Stimulated activated CD4-positive, alpha-beta T cell treated with anti-CD3 and anti-CD28 coated beads, Interleukin-12 subunit alpha, Interleukin-12 subunit beta, amount 100 ng/mL, for 4 hours (primary cell): ENCODE data around the gene ETV6.

ENCODE experiments used
- DNase-seq: peaks from one replicate; pipeline ENCODE4 v3.0.0-alpha.2; 2020

ETV6 gene

DNA sequence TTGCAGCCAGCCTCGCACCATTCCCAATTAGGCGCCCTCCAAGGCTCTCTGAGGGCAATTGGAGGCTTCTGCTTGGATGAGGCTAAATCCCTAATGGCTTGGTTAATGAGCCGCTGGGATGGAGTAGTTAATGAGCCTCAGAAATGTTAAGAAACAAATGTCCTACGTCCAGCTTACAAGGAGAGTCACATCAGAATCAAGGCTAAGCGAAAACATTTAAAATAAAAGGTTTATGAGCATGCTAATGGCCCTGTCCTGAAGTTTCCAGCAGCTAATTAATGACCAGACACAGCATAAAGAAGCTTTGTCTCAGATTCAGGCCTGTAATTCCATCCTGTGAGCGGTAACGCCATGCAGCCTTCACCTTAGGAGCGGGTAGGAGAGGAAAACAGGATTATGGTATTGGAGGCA, 220.6 kb downstream of the ETV6 start:
- DNase-seq = no peak

DNA sequence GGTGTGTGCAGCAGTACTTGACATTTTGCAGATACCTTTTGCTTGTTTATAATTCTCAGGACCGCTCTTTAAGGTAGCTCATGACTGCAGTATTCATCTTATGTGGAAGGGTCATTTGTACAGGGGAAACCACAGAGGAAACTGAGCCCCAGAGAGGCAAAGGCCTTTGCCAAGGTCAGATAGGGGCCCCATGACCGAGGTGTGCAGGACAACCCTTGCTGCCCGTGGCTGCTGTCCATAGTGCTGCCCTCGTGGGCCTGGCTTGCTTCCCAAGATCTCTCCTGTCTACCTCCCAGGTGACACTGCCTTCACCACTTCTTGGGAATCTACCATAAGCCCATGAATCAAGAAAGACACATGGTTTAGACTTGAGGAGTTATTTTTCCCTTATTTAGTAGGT, 222.6 kb downstream of the ETV6 start:
- no peak for DNase-seq

DNA sequence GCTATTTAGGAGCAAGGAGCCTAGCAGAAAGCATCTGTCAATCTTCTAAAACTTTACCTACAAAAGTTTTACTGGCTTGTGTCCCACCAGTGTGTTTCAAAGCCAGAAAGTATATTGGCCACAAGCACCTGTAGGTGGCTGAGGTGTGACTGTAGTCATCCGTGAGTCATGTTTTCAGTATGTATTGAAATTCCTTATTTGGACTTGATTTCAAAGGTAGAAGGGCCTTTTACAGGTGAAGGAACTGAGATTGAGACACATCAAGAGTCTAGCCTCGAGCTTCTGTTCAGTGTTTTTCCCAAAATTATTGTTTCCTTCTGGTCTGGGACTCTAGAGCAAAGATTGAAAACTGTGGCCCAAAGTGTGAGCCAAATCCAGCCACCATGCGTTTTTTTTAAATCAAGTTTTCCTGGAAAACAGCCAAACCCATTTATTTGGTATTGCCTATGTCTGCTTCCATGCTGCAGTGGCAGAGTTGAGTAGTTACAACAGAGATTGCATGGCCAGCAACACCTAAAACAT, 226.0 kb downstream of the ETV6 start:
- DNase-seq = no peak

DNA sequence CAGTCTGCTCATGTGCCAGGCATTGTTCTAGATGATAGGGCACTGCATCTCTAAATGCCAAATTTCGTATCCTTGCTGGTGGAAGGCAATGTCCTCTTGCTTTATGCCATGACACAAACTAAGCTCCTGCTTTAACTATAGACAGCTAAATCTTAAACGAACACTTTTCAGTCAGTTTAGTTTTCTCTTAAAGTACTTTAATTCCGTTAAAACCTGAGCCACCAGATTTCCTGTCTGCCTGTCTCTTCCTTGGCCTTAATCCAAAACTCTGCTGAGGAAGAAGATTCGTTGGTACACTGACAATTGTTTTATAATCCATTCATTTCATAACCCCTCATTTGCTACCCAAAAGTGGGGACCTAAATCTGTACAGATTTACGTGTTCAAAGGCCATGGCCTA, 226.8 kb downstream of the ETV6 start:
- DNase-seq = no peak

DNA sequence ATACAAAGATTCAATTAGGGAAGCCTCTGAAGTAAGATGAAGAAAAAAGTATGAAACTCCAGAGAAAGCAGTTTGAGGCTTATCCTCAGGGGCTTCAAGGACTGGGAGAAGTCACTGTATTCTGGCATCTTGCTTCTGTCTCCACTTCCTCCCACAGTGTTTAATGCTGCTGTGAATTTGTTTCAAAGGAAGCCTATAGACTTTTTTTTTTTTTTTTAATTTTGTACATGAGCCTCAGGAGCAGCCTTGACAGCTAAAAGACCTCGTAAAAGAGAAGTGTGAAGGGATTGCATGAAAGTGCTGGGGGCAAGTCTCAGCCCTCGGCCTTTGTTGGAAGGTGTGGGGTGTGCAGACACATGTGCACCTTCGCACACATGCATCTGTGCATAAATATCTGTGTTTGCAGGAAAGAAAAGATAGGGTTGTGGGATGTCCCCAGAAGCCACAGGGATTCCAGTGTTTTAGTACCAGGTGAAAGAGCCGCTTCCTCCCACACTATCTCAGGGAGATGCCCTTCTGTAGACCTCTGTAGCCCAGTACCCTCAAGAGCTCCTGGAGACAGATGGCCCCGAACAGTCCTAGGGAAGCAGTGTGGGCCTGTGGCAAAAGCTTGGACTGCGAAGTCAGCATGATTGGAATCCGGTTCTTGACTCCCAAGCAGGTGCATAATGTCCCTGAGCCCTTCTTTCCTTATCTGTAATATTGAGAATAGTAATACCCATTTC, 227.8 kb downstream of the ETV6 start:
- DNase-seq = no peak

DNA sequence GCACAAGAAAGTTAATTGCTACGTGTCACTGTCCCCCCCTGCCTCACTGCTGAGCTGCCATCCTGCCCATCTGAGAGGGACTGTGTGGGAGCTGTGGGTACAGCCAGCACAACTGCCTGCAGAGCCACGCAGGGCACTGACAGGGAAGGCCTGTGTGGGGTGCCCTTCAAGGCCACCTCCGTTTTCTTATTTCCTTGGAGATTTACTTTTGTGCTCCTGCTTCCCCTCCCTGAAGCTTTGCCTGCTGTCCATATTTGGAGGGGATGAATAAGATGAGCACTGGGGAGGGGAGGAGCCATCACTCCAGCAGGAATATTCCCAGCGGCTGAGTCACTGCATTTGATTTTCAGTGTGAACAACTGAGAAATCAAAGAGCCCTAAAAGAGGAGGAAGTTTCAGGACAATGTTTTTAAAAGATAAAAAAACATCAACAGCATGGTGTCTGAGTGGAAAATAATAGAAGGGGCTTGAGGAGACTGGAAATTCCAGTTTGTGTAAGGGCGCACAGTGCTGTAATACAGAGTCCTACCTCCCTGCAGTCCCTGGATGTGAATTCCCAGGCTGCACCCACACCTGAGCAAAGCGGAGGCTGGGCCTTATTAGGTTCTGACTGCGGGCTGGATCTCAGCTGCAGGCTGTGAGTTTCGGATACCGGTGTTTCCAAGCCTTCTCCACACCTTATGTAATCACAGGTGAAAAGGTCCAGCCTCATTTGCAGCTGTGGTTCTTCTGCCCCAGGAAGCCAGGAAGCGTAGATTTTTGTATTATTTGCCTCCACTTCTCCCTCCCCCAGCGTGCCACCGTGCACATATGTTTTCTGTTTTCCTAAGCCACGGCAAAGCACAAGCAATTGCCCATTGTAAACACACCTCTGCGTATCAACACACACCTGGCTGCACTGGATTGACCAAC, 228.7 kb downstream of the ETV6 start:
- no peak for DNase-seq

DNA sequence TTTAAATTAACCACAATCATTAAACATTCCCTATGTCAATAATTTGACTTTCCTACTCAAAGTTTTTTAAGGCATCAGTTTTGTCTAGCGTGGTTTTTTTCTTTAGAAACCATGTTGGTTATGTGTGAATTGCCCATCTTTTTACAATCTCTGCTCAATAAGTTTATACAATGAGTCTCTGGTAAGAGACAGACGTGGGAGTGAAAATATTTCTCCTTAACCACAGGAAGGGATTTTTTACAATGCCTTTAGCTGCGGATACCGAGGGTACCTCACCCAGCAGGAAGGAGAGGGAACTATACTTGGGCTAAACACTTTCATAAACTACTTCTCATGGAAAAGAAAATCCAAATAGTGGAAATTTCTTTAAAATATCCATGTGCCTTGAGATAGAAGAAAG, 229.8 kb downstream of the ETV6 start:
- DNase-seq = no peak

DNA sequence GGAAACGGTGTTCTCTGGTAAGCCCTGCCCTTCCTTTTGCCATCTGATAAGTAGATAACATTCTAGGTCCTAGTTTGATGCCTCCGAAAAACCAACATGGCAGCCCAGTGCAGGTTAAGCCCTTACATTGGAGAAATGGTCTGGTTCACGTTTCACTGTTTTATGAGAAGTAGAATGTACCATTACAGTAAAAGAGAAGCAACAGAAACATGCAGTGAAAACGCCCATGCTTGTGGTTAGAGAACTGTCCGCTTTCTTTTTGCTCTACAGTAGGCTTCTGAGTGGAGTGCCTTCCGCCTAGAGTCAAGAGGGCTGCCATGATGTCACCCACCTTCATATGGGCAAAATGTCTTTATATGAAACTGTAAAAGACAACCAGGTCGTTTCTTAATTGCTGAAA, 230.9 kb downstream of the ETV6 start:
- DNase-seq = no peak

DNA sequence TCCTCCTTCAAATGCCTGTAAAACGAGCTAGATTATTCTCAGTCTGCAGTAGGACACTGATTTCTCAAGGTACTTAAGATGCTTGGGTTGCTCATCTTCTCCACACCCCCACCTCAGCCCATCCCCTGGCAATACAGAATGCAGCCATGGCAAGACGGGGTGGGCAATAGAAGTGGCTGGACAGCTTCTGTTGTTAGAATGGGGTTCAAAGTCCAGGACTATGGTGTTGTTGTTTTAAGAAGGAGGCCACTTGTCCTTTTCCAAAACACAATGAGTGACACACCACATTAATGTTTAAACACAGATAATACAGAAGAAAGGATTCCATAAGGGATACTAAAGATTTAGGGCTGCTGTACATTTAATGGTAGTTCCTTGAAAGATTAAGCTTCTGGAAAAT, 232.4 kb downstream of the ETV6 start:
- no peak for DNase-seq

DNA sequence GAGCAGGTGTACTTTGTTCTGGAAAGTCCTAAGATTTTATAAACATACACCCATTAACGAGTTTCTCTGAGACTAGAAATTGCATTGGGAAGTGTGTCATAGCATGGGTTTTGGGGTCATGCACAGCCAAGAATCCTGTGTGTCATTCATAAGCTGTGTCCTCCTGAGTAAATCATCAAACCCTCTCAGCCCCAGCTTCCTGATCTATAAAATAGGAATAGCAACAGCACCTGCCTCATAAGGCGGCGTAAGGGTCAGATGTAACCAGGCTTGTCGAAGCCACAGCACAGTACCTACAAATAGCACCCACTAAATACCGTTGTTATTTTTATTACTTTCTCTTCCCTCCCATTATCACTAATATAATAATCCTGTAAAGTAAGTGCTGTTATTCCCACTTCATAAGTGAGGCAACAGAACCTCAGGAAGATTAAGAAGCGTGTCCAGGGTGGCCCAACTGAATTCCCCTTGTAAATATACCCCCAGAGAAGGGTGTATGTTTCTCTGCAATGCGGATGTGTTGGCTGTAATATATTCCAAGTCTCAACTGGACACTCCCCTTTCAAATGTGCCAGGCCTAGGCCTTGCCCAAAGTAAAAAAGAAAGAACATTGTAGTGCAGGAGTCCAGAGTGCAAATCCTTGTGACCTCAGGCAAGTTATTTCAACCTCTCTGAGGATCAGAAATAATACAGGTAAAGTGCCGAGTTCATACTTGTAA, 233.0 kb downstream of the ETV6 start:
- DNase-seq = no peak

DNA sequence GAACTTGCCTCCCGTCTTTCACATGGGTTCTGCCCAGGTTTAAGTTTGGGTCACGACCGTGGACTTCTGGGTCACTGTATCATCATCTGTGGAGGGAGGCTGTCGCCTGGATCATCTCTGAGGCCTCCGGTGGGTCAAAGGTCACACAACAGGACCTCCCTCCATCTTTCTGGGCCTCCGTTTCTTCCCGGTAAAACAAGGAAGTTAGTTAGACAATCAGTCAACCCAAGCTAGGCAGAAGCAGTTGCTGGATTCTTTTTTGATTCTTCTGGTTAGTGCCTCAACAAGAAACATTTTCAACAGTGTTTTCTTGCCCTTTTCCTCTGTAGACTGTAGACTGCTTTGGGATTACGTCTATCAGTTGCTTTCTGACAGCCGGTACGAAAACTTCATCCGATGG, 234.6 kb downstream of the ETV6 start:
- DNase-seq = no peak

DNA sequence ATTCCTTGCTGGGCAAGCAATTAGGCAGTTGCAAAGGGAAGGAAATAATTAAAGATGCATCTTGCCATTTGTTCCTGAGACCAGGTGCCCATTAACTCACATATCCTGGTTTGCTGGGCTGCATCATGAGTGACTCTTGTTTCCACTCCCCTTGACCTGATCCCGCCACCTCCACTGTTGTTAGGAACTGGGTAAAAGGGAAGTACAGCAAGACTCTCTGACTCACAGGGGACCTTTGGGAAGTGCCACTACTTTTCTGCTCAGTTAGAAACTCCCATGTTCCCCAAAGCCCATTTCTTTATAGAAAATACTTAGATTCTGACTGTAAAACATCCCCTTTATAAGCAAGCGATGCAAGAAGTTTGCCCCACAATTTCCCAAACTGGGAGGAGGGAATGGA, 235.2 kb downstream of the ETV6 start:
- DNase-seq = no peak

DNA sequence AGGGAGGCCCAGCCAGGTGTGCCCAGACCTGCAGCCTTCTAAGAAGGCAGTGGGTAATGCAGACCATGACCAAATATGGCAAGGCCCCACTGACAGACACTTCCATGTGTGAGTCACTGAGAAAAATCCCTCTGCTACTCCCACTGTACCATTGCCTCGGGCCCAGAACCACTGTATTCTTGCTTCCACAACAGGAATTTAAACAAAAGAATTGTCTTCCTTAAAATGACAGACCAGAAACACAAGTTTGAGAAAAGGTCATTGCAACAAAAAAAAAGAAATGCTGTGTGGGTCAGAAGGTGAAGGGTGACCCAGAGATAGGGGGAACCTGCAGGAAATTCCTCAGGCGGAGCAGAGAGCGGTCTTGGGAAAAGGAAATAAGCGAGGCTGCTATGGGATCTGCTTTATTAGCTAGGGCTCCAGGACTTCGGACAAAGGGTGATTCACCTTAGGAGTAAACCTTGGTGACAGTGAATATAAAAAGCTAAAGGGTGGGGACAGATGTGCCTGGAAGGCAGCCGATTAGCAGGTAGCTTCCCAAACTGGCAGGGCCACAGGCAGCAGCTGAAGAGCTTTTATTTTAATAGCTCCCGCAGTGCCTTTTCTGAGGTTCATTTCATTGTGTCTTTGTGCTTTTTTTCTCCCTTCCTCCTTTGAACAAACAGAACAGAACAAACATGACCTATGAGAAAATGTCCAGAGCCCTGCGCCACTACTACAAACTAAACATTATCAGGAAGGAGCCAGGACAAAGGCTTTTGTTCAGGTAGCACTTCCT, 236.0 kb downstream of the ETV6 start:
- DNase-seq = no peak

DNA sequence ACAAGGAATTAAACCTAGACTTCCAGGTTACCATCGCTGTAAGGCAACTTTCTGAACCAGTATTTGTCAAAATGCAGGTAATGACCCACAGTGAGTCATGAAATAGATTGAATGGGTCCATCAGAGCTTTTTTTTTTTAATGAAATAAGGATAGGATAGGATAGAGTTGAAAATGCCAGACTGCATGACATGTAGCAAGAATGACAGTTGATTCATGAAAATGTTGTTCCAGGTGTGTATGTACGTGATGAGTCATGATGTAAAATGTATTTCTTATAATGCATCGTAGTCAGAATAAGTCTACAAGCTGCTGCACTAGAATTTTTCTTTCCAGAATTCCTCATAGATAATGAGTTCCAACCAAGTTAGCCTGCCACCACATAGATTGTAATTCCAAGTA, 236.9 kb downstream of the ETV6 start:
- DNase-seq = no peak

DNA sequence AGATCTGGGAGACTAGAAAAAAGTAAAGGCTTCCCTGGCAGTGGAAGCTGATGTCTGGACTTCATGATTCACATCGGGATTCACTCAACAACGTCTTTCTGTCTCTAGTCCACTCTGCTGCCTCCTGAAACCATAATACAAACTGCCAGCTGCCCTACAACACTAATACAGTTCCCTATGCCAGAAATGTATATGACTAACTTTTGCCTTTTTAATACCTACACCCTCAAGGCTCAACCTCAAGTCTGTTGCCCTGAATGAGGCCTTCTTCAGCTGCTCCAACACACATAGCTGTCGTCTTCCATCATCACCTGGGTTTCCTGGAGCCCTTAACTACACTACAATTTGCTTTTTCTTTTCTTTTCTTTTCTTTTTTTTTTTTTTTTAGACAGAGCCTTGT, 238.6 kb downstream of the ETV6 start:
- no peak for DNase-seq

DNA sequence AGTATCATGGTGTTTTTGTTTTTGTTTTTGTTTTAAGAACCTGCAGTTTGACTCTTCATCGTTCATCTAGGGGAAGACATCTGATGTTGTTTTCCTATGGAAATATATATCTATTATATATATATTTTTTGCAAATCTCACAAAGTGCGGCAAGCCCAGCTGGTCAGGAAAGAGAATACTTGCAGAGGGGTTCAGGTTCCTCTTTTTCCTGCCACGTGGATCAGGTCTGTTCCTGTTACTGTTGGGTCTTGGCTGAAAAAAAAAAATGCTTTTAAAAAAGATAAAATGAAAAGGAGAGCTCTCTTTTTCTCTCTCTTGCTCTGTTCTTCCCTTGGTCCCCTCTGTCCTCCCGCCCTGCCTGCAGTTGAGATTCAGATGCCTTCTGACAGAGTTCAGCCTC, 241.9 kb downstream of the ETV6 start:
- no peak for DNase-seq

DNA sequence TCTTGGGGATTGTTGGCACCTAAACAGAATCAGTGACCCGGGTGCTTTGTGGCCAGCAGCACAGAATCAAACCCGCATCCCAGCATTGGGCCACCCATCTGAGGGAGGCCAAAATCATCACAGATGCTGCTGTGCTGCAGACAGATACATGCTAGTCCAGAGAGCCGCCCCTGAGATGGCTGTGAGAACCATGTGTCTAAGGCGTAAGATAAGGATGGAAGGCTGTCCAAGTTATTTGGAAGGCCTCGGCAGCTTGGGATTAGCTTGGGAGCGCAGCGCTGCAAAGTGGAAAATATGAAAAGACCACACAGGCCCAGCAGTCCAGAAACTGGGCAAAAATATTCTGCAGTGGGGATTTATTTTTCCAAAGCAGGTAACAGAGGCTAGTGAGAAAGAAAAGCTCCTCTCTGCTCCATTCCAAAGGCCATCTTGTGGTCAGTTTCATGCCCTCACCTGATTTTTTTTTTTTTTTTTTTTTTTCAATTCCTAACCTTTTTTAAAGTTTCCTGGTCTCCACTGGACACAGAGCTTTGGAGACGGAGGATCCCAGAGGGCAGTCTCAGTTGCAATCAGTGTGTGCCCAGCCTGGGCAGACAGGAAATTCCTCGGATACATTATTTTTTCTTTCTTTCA, 242.4 kb downstream of the ETV6 start:
- no peak for DNase-seq

DNA sequence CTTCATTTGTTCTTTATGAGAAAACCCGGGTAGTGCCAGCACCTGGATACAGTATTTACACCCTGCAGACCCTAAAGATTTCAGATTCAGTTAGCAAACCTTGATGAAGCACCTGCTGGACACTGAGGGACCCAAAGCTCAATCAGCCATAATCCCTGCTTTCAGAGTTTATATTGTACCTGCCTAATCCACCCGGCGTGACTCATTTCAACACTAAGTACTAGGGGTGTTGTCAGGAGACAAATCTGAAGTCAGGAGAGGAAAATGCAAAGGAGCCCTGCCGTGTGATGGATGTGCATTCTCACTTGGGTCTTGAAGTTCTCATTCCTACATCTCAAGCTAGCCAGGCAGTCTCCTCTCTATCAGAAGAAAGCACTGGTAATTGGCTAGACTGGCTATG, 244.5 kb downstream of the ETV6 start:
- no peak for DNase-seq

DNA sequence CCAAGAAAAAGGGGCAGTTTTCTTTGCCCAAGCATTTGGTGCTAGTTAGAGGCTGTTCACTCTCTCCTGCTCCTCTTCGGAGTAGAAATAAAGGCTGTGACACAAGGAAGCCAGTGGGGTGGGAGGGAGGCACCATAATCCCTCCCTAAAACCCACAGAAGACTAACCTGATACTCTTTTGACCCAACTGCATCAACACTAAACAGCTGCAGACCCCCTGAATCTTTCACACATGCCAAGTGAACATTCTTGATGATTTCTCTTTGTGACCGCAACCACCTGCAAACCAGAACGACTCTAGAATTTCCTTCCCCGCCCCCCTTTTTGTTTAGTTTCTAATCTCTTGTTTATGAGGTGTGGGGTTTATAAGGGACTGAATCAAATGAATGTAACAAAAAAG, 245.4 kb downstream of the ETV6 start:
- no peak for DNase-seq

DNA sequence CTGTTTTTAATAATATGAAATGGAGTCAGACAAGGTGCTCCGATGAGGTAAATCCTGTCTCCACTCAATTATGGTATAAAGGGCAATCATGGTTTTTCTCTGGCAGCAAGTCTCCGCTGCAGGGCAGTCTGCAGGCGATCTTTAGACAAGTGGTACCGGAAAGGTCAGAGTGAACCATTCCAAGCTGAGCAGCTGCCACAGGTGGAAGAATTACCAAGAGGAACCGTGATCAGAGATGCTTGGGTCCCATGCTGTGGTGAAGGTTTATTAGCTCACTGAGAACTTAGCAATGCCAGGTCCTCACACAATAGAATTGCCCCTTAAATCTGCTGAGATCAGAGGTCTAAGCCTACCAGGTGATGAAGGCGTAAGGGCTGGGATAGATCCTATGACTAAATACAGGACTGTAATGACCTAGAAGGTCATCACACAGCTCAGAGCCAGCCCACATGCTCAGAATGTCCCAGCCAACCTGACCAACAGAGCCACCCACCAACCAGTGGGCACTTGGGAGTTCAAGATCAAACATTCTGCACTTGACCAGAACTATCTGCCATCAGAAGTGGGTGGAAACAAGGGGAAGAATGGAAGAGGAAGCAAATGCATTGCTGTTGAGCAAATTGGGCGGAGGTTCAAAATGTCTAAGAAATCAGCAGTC, 246.1 kb downstream of the ETV6 start:
- no peak for DNase-seq

DNA sequence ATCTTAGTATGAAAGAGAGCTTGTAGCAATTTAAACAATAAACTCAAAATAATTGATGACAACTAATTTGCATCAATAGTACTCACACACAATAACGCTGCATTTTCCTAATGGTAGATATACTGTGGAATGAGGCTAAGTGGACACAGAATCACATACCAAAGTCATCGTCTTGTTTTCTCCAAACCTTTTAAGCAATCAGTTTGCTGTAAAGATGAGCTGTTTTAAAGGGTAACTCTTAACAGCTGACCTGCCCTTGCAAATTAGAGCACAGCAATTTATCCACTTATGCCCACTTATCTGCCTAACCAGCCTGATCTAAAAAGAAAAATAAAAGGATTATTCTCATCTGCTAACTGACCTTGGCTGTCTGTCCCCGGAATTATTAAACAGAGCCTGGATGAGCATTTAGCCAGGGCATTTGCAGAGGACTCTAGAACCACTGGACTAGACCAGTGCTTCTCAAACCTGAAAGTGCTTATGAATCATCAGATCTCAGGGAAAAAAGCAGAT, 247.0 kb downstream of the ETV6 start:
- no peak for DNase-seq
